Adrenal gland (tissue), 12 donors: Measurements from ENCODE around the gene FUCA2. TPM values are rescaled to one million over a fixed set of nuclear protein-coding genes. Genes with fewer than 3 reads are reported as not detected.

ENCODE experiments used
- DNase-seq, 7 donors: peaks; one replicate each; pipeline ENCODE4 v3.0.0-alpha.2; 2019 to 2020
- H3K27ac ChIP-seq, 5 donors: fragments of 200-600 bp; sonication (generic) in 4 of 5; 1 replicate in 3 of 5; 2 replicates in 2 of 5; pipeline versions ENCODE4 v1.5.1 to v1.8.0; 2016 to 2020; ENCODE audit warnings: mild to moderate bottlenecking in 1 of 5
- H3K27me3 ChIP-seq: fragments of 200-600 bp; 2 replicates; pipeline ENCODE4 v1.8.0; 2021
- H3K36me3 ChIP-seq, 2 donors: fragments of 200-600 bp; replicated peaks in 1 of 2; 1 replicate in 1 of 2; 2 replicates in 1 of 2; pipeline versions ENCODE4 v1.5.1 to v1.8.0; 2018 to 2022
- H3K4me1 ChIP-seq, 2 donors: fragments of 200-600 bp; replicated peaks in 1 of 2; 1 replicate in 1 of 2; 2 replicates in 1 of 2; pipeline versions ENCODE4 v1.5.1 to v1.8.0; 2018 to 2021
- H3K4me3 ChIP-seq, 4 donors: fragments of 200-600 bp; sonication (generic) in 3 of 4; one replicate each; pipeline ENCODE4 v1.5.1; 2016 to 2018
- H3K9me3 ChIP-seq, 3 donors: fragments of 200-600 bp; sonication (generic) in 1 of 3; replicated peaks in 1 of 3; 1 replicate in 2 of 3; 2 replicates in 1 of 3; pipeline versions ENCODE4 v1.5.1 to v1.8.0; 2016 to 2021
- CTCF ChIP-seq, 6 experiments: fragments of 450-650 bp in 4 of 6; fragments of 200-600 bp in 2 of 6; sonication (generic) in 1 of 6; IDR thresholded peaks; 1 replicate in 5 of 6; 2 replicates in 1 of 6; pipeline versions ENCODE4 v1.5.1 to v1.8.0; 2016 to 2021; ENCODE audit warnings: antibody characterized with exemption in 6 of 6, mild to moderate bottlenecking in 2 of 6, moderate library complexity in 1 of 6
- POLR2A ChIP-seq, 2 donors: fragments of 450-650 bp; IDR thresholded peaks; one replicate each; pipeline ENCODE4 v1.6.1; 2017; ENCODE audit warnings: antibody characterized with exemption in 2 of 2, mild to moderate bottlenecking in 2 of 2, moderate library complexity in 1 of 2
- WGBS, 4 donors: extraction: QIAGEN DNeasy Blood & Tissue Kit in 2 of 4; methylation state at CpG; one replicate each; pipeline versions ENCODE4 v1.1.5 to v1.1.7; 2013 to 2017; 5-methylcytosine and 5-hydroxymethylcytosine counted together
- intact Hi-C, 2 donors: fragments of 100-400 bp; cut with DNase I; formaldehyde crosslinking; loops; one replicate each; pipeline versions ENCODE4 v1.14.1 to v1.15.0; 2022 to 2023
- polyA plus RNA-seq, 3 donors: library from polyadenylated mRNA; stranded (reverse); fragments of 200-250 nt in 2 of 3; fragments of 350-450 nt in 1 of 3; fragmentation: Illumina TruSeq in 1 of 3; extraction: RNeasy Lipid Tissue Mini Kit (QIAGEN cat#74804) in 1 of 3; gene quantifications; one replicate each; pipeline ENCODE4 v1.2.3, GENCODE V29; 2013 to 2014
- total RNA-seq, 9 donors: library from RNA; depleted of rRNA in 4 of 9; stranded (reverse); fragments of >200 nt in 4 of 9; fragments of 120-200 nt in 1 of 9; fragmentation: NEBNext Ultra II Directional in 1 of 9; extraction: Animal tissue kit (Norgen Biotek cat#: 25700) in 1 of 9; gene quantifications; one replicate each; pipeline versions ENCODE4 v1.1.0 to v1.2.4, GENCODE V29; 2013 to 2023
- donor health status: healthy with polysubstance abuse.
- donor health status: Bipolar disorder and iron deficiency.
- donor health status: DM: yes; HTN: yes; CAD: no.
- donor health status: DM: no; HTN: no; CAD: no.
- donor health status: DM: no; HTN: no; CAD: no.
- donor health status: DM: yes; HTN: yes; CAD: no.

FUCA2 gene
- total and polyA plus RNA-seq, 12 donors, result 28.8 to 120 (median 70.7) TPM

DNA sequence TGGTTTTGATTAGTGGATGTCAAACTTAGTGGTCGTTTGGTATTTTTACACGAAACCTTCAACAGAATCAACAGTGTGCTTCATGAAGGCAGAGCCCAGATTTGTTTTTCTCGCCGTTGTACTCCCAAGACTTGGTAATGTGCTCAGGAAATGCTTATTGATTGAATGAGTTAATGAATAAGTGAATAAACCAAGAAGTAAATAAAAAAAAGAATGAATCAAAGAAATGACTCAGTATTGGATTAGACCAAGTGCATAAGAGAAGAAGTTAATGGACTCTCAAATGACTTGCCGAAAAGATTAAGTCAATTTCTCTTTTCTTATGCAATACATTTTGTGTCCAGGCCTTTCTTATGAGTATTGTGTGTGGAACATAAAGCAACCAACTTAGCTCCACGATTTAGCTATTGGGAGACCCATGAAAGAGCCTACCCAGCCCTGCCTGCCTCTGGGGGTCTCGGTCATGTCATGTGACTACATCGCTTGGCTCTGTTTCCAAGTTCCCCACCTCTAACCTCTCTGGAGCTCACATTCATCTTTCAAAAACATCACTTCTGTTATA lies 10.6 kb upstream of the FUCA2 start:
- no peak overlapping the region for H3K27ac ChIP-seq
- no peaks in the 10 kb centered on the region for H3K9me3 ChIP-seq
- intact Hi-C loops, result no loop called here
- no peak for DNase-seq
- TF ChIP-seq POLR2A (IDR thresholded peaks at IDR 0.05), result no peak
- no peak for TF ChIP-seq CTCF (IDR thresholded peaks at IDR 0.05)
- H3K36me3 ChIP-seq, result no peaks in the 10 kb centered on the region
- 88 to 93% (median 92%) methylated on average over 8 of the region's 8 CpGs for WGBS, 4 donors
- H3K4me1 ChIP-seq, result peaks cover 0 to 4% of the 10 kb centered on the region in 2 donors
- H3K4me3 ChIP-seq, result no peak overlapping the region
- no peaks in the 10 kb centered on the region for H3K27me3 ChIP-seq

DNA sequence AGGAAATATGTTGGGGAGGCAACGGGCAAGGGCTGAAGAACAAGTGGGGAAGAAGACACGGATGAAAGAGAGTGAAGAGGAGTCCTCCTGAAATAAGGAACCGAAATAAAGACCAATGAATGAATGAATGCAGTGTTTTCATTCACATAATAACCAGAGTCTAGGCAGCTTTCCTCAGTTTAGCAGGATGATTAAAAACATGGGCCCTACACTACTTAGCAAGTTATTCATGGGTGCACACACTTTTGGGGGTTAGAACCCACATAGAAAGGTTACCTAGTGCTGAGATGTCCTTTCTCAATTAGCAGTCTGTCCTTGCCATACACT lies 5.9 kb upstream of the FUCA2 start:
- H3K9me3 ChIP-seq, result no peaks in the 10 kb centered on the region
- peaks cover 9 to 18% of the 10 kb centered on the region in 2 donors for H3K4me1 ChIP-seq
- no peak overlapping the region for H3K27ac ChIP-seq
- H3K36me3 ChIP-seq, result no peaks in the 10 kb centered on the region
- no peaks in the 10 kb centered on the region for H3K27me3 ChIP-seq
- 64 to 80% (median 75%) methylated on average over 3 of the region's 3 CpGs for WGBS, 4 donors
- TF ChIP-seq POLR2A (IDR thresholded peaks at IDR 0.05) (no peak), CTCF (IDR thresholded peaks at IDR 0.05) (no peak)
- no peak for DNase-seq
- intact Hi-C loops, result no loop called here
- no peak overlapping the region for H3K4me3 ChIP-seq

DNA sequence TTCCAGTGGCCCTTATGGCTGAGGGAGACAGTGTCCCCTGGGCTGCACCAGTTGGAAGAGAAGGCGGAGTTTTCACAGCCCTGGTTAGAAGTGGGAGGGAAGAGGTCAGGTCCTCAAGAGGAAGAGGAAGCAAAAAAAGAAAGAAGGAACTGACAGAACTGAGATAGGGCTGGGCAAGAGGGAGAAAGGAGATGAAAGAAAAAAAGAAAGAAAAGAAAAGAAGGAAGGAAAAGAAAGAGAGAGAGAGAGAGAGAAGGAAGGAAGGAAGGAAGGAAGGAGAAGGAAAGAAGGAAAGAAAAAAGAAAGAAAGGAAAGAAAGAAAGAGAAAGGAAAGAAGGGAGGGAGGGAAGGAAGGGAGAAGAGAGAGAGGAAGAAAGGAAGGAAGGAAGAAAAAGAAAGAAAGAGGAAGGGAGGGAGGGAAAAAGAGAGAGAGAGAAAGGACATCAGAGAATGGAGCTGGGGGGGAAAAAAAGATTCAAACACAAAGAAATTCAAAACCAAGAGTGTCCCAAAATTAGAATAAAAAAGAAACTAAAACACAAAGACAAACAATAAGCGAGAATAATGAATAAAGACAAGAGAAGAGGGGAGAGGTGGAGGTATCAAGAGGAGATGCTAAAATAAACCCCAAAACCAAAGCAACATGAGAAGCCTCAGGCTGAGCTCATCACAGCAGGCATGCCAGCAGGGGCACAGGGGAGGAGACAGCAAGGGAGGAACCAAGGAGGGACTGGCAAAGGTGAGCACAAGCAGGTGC lies 5.3 kb upstream of the FUCA2 start:
- TF ChIP-seq POLR2A (IDR thresholded peaks at IDR 0.05) (no peak), CTCF (IDR thresholded peaks at IDR 0.05) (no peak)
- no peak overlapping the region for H3K4me3 ChIP-seq
- H3K27me3 ChIP-seq, result no peaks in the 10 kb centered on the region
- H3K27ac ChIP-seq, result no peak overlapping the region
- H3K9me3 ChIP-seq, result no peaks in the 10 kb centered on the region
- intact Hi-C loops, result no loop called here
- DNase-seq, result no peak
- H3K4me1 ChIP-seq, result peaks cover 11 to 18% of the 10 kb centered on the region in 2 donors
- H3K36me3 ChIP-seq, result no peaks in the 10 kb centered on the region
- 61 to 89% (median 74%) methylated on average over 2 of the region's 2 CpGs for WGBS, 4 donors

DNA sequence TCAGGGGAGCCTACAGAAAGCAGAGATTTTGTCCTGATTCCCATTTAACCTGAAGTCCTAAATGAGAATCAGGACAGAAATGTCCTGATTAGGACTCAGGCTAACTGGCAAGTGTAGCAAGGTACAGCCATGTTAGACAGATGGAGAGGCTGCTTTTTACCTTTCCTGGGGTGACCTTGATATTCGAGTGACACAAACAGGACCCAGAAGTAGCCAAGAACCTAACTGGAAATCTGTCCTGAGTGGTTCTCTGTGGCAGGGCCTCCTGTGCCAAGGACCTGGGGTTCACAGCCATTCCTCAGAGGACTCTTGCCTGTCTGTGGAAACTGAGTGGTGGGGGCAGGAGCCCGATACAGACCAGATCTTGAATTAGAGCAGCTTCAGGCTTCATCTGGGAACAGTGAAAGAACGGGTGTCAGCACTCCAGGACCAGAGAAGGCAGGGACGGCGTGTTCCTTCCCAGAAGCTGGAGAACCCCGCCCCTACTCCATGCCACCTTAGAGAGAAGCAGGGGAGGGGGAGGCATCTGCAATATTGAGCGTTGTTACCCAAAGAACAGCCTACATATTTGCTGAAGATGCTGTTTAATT lies 4.3 kb upstream of the FUCA2 start:
- H3K9me3 ChIP-seq, result no peaks in the 10 kb centered on the region
- H3K4me3 ChIP-seq, result no peak overlapping the region
- 77 to 81% (median 80%) methylated on average over 7 of the region's 7 CpGs for WGBS, 4 donors
- H3K36me3 ChIP-seq, result no peaks in the 10 kb centered on the region
- no peaks in the 10 kb centered on the region for H3K27me3 ChIP-seq
- intact Hi-C loops, result no loop called here
- peak overlapping the region in 1 of 5 donors; percentile 70 for H3K27ac ChIP-seq
- peaks cover 16% of the 10 kb centered on the region in 2 donors for H3K4me1 ChIP-seq
- TF ChIP-seq CTCF (IDR thresholded peaks at IDR 0.05) (no peak), POLR2A (IDR thresholded peaks at IDR 0.05) (no peak)
- no peak for DNase-seq
